Hematopoietic multipotent progenitor cell treated with erythropoietin and hydrocortisone succinate and interleukin-3 and kit ligand, for 4 days (in vitro differentiated cells): ENCODE results near the gene PNPLA8.
"Not testable (repeated sequence)": the region's sequence is repeated elsewhere in the genome, so short reads cannot be mapped to it uniquely, and the experiment has no call there.

ENCODE experiments used
- DNase-seq: peaks from one replicate; pipeline ENCODE4 v3.0.0-alpha.2; 2015

Gene PNPLA8, protein sequence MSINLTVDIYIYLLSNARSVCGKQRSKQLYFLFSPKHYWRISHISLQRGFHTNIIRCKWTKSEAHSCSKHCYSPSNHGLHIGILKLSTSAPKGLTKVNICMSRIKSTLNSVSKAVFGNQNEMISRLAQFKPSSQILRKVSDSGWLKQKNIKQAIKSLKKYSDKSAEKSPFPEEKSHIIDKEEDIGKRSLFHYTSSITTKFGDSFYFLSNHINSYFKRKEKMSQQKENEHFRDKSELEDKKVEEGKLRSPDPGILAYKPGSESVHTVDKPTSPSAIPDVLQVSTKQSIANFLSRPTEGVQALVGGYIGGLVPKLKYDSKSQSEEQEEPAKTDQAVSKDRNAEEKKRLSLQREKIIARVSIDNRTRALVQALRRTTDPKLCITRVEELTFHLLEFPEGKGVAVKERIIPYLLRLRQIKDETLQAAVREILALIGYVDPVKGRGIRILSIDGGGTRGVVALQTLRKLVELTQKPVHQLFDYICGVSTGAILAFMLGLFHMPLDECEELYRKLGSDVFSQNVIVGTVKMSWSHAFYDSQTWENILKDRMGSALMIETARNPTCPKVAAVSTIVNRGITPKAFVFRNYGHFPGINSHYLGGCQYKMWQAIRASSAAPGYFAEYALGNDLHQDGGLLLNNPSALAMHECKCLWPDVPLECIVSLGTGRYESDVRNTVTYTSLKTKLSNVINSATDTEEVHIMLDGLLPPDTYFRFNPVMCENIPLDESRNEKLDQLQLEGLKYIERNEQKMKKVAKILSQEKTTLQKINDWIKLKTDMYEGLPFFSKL

DNA sequence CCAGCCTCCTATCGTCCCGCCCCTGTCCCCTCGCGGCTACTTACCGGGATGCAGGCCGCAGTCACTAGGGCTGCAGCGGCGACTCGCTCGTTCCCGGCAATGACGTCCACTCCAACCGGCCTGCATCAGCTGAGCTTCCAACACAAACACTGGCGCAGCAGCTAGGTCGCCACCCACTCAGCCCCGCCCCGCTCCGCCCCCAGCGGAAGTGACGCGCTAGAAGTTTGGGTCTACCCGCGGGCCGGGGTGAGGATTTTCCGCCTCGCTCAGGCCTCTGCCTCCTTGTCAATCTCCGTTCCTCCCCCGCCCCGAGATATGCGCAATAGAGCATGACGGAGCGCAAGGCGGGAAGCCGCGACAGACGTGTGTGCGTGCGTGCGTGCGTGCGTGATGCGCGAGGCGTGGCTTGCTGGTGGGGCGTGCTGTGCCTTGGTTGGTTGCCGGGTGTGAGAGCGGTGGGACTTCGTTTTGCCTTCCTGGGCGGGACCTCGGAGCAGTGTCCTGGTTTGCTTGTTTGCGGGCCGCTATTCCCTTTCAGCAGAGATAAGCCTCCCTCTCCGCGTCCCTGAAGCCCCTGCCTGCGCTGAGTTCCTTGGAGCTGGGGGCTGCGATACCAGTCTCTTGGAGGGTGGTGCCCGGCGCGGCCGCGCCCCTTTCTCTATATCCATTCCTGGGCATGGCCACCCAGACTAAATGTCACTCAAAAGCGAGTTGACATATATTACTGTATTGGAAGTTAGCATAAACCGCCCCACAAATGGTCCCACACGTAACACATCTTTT is at the start of gene PNPLA8:
Gene PNPLA8, minus strand, starts transcription at position 151 of the 783 bp plus-strand sequence. CDS start 10,644 bp downstream, outside the sequence.
- DNase-seq, result peak; percentile 100

- no peak for DNase-seq
Observed at GRCh38 chr7:108575156-108575555, 49.2 kb upstream of the PNPLA8 start.

DNA sequence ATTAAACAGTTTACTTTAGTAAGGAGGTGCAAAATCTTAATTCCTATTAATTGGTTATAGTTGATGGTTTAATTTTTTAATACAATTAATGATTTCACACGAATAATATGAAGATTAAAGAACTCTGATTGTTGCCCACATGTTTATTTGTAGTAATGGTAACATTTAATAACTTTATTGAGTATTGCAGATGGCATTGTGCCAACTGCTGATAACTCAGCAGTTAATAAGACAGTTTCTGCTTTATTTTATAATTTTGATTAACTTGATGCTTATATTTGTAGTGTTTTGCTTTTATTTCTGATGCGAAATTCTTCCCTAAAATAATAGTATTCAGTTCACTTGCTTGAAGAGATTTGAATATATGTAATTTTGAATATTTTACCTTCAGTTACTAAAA is 46.5 kb upstream of the PNPLA8 start:
- DNase-seq, result no peak

DNA sequence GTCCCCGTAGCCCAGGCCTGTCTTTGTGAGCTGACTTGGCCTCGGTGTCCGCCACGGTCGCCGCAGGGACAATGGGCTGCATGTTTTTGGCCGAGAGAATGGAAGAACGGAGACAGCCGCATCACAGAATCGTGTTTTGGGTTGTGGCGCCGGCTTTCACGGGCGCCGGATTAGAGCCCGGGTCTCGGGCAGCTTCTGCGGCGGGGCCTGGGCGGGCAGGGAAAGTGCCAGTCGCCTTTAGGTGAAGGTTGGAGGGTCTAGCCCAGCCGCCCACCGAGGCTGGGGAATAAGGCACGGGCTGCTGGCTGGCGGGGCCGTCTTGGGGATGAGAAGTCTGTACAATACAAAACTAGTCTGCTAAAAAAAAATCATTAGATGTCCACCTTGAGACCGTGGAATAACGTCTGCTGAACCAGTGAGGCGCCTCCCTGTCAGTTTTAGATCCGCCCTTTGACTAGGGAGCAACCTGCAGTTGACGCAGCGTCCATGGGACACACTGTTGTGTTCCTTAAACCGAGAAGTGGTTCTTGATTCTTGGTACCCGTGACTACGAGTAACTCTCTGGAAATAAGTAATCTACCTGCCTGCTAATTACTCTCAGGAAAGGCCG is 44.3 kb upstream of the PNPLA8 start:
- peak; percentile 80 for DNase-seq

- peak; percentile 100 for DNase-seq
Observed at GRCh38 chr7:108569381-108570145, 43.6 kb upstream of the PNPLA8 start, which contains the start of the genes DNAJB9 and THAP5. TSS of gene DNAJB9 (plus strand) at chr7:108569874. CDS start at chr7:108571727, 1,853 bp downstream. TSS of gene THAP5 (minus strand) at chr7:108569706. CDS start at chr7:108569569, 137 bp downstream.

- DNase-seq, result peak; percentile 79
Observed at GRCh38 chr7:108568801-108569380, 43.0 kb upstream of the PNPLA8 start.

- peak; percentile 22 for DNase-seq
Observed at GRCh38 chr7:108565987-108566386, 40.1 kb upstream of the PNPLA8 start.

DNA sequence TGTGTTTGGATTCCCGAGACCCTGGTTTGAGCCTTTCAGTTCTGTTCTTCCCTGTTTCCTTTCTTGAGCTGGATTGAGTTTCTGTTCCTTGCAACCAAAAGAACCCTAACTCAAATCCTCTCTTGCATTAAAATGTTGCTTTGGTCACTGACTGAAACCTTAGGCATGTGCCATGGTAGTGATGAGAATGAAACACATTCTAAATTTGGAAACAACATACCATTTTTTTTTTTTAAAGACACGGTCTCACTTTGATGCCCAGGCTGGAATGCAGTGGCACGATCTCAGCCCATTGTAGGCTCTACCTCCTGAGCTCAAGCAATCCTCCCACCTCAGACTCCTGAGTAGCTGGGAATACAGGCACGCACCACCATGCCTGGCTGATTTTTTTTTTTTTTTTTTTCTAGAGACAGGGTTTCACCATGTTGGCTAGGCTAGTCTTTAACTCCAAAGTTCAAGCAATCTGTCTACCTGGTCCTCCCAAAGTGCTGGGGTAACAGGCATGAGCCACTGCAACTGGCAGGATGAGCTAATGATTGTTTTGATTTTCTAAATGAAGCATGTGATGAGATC is 35.2 kb upstream of the PNPLA8 start:
- no peak for DNase-seq

- no peak for DNase-seq
Observed at GRCh38 chr7:108559253-108559652, 33.3 kb upstream of the PNPLA8 start.

DNA sequence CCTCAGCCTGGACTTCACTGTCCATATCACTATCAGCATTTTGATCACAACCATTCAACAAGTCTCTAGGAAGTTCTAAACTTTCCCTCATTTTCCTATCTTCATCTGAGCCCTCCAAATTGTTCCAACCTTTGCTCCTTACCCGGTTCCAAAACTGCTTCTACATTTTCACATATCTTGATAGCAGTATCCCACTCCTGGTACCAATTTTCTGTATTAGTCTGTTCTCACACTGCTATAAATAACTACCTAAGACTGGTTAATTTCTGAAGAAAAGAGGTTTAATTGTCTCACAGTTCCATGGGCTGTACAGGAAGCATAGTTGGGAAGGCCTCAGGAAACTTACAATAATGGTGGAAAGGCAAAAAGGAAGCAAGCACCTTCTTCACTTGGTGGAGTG is 31.7 kb upstream of the PNPLA8 start:
- DNase-seq, result no peak

- DNase-seq, result no peak
Observed at GRCh38 chr7:108557191-108557590, 31.3 kb upstream of the PNPLA8 start.

DNA sequence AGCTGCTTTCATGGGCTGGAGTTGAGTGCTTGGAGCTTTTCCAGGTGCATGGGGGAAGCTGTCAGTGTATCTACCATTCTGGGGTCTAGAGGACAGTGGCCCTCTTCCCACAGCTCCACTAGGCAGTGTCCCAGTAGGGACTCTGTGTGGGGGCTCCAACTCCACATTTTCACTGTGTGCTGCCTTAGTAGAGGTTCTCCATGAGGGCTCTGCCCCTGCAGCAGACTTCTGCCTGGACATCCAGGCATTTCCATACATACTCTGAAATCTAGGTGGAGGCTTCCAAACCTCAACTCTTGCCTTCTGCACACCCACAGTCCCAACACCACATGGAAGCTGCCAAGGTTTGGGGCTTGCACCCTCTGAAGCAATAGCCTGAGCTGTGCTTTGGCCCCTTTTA is 30.7 kb upstream of the PNPLA8 start:
- not testable (repeated sequence) for DNase-seq

DNA sequence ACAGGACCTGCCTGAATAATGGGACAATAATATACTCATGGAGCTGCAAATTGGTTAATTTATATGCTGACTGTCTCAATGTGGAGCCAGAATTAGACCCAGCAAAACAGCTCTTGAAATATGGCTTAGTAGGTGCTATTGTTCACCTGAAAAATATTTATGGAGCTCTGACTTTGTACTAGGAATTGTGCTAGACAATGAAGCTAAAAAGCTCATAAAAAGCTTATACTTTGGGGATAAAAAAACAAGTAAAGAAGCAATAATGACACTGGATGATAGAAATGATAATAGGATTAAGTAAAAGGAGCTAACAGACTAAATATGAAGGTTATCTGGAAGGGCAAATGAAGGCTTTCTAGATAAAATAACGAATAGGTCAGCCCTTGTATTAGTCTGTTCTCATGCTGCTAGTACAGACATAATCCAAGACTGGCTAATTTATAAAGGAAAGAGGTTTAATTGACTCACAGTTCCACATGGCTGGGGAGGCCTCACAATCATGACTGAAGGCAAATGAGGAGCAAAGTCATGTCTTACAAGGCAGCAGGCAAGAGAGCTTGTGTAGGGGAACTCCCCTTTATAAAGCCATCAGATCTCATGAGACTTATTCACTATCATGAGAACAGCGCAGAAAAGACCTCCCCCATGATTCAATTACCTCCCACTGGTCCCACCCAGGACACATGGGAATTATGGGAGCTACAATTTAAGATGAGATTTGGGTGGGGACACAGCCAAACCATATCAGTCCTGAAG is 22.4 kb upstream of the PNPLA8 start:
- not testable (repeated sequence) for DNase-seq

DNA sequence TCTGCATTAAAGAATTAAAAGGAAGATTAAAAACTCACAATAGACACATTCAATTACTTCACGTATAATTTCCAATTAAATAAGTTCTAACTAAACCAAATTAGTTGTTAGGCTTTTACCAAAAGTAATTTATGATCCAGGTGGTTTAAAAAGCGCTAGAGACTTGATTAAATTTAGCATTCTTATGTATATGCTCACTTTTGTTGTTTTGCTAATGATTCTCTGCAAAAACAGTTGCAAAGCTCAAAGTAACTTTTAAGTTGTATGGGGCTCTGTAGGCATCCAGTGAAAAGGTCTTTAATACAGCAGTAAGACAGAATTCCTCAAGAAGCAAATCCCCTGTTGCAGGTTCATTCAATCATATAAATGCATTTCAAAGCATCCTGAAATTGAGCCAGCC is 15.5 kb upstream of the PNPLA8 start:
- no peak for DNase-seq

DNA sequence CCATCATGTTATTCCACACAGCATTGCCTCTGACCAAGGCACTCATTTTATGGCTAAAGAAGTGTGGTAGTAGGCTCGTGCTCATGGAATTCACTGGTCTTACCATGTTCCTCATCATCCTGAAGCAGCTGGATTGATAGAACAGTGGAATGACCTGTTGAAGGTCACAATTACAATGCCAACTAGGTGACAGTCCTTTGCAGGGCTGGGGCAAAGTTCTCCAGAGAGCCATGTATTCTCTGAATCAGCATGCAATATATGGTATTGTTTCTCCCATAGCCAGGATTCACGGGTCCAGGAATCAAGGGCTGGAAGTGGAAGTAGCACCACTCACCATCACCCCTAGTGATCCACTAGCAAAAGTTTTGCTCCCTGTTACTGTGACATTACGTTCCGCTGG is 12.8 kb upstream of the PNPLA8 start:
- DNase-seq, result not testable (repeated sequence)

DNA sequence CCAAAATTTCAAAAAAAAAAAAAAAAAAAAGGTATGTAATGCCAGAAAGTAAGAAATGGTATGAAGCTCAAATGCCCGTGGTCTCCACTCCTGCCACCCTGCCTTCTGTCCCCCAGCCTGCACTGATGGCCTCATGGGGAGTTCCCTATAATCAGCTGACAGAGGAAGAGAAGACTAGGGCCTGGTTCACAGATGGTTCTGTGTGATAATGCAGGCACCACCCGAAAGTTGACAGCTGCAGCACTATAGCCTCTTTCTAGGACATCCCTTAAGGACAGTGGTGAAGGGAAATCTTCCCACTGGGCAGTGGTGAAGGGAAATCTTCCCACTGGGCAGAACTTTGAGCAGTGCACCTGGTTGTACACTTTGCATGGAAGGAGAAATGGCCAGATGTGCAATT is 12.3 kb upstream of the PNPLA8 start:
- peak; percentile 91 for DNase-seq

GRCh38 chr7:108537229-108537628 is 11.3 kb upstream of the PNPLA8 start:
- DNase-seq, result peak; percentile 11

- DNase-seq, result peak; percentile 25
Observed at GRCh38 chr7:108535744-108536143, 9.8 kb upstream of the PNPLA8 start.

GRCh38 chr7:108535257-108535656 is 9.3 kb upstream of the PNPLA8 start:
- DNase-seq, result peak; percentile 7

DNA sequence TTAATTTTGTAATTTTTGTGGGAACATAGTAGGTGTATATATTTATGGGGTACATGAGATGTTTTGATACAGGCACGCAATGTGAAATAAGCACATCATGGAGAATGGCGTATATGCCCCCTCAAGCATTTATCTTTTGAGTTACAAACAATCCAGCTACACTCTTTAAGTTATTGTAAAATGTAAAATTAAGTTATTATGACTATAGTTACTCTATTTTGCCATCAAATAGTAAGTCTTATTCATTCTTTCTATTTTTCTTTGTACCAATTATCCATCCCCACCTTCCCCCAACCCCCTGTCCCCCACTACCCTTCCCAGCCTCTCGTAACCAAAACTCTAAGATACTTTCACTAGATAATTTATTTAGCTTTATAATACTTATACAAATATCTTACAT is 7.8 kb upstream of the PNPLA8 start:
- no peak for DNase-seq
